Mucosa of descending colon (tissue), 3 donors: ENCODE data around the gene DDX19B. TPM values are rescaled to one million over a fixed set of nuclear protein-coding genes. Genes with fewer than 3 reads are reported as not detected.
"Not testable (repeated sequence)": the region's sequence is repeated elsewhere in the genome, so short reads cannot be mapped to it uniquely, and the experiment has no call there.

Source experiments
- ATAC-seq: fragments of 200-7000 bp; cut with Tn5 transposase; one replicate; pipeline ENCODE4 v1.9.1; 2020; ENCODE audit warnings: mild to moderate bottlenecking, moderate library complexity
- DNase-seq, 3 donors: peaks; one replicate each; pipeline ENCODE4 v3.0.0-alpha.2; 2020
- H3K36me3 ChIP-seq: fragments of 200-600 bp; one replicate; pipeline ENCODE4 v1.8.0; 2021; ENCODE audit warnings: low read depth, mild to moderate bottlenecking
- H3K4me1 ChIP-seq: fragments of 200-600 bp; one replicate; pipeline ENCODE4 v1.8.0; 2021; ENCODE audit warnings: low read depth, mild to moderate bottlenecking
- H3K4me3 ChIP-seq: fragments of 200-600 bp; one replicate; pipeline ENCODE4 v1.8.0; 2021; ENCODE audit warnings: mild to moderate bottlenecking
- H3K9me3 ChIP-seq: fragments of 200-600 bp; one replicate; pipeline ENCODE4 v1.8.0; 2021; ENCODE audit warnings: mild to moderate bottlenecking
- CTCF ChIP-seq: fragments of 200-600 bp; IDR thresholded peaks from one replicate; pipeline ENCODE4 v1.8.0; 2022; ENCODE audit warnings: antibody characterized with exemption, mild to moderate bottlenecking
- intact Hi-C, 2 donors: fragments of 100-400 bp; cut with DNase I in 1 of 2; cut with micrococcal nuclease in 1 of 2; formaldehyde crosslinking; loops; one replicate each; pipeline versions ENCODE4 v1.11.0 to v1.11.1; 2022; cut with DNase I, micrococcal nuclease
- total RNA-seq, 3 donors: library from RNA; stranded (reverse); fragmentation: NEBNext Ultra II Directional in 2 of 3; extraction: Animal tissue kit (Norgen Biotek cat#: 25700) in 2 of 3; gene quantifications; one replicate each; pipeline versions ENCODE4 v1.2.1 to v1.2.4, GENCODE V29; 2021 to 2023
- donor health status: DM: no; HTN: no; CAD: no; lungs with moderate emphysema.
- donor health status: DM: no; HTN: no; CAD: no.
- donor health status: DM: no; HTN: yes; CAD: no.

Gene DDX19B
- total RNA-seq, 3 donors from 2014 or later = 22.5 to 34.7 (median 28.7) TPM

GRCh38 chr16:70359552-70359951 is 60.6 kb downstream of the DDX19B start:
- Histone ChIP-seq H3K36me3 (peaks cover 23% of the 10 kb centered on the region), H3K4me3 (no peak overlapping the region), H3K4me1 (no peaks in the 10 kb centered on the region), H3K9me3 (no peaks in the 10 kb centered on the region)
- intact Hi-C loops = no loop called here
- DNase-seq (no peak), ATAC-seq (no peak)
- no peak for TF ChIP-seq CTCF

GRCh38 chr16:70364399-70364798 is 65.4 kb downstream of the DDX19B start:
- no peak for ATAC-seq
- intact Hi-C loops = no loop called here
- H3K4me1 ChIP-seq = no peaks in the 10 kb centered on the region
- H3K36me3 ChIP-seq = peaks cover 28% of the 10 kb centered on the region
- no peak for TF ChIP-seq CTCF
- no peak for DNase-seq
- H3K9me3 ChIP-seq = no peaks in the 10 kb centered on the region
- H3K4me3 ChIP-seq = no peak overlapping the region

GRCh38 chr16:70370145-70370544 is 71.2 kb downstream of the DDX19B start:
- H3K36me3 ChIP-seq, H3K4me1 ChIP-seq, H3K4me3 ChIP-seq, intact Hi-C loops, H3K9me3 ChIP-seq: not testable (repeated sequence)
- ATAC-seq = peak; percentile 80
- TF ChIP-seq CTCF = peak; percentile 17
- DNase-seq = peak in 2 of 3 donors; percentile 44 to 57

GRCh38 chr16:70370924-70371323 is 71.9 kb downstream of the DDX19B start:
- no peak for TF ChIP-seq CTCF
- ATAC-seq (no peak), DNase-seq (no peak)
- peaks cover 3% of the 10 kb centered on the region for H3K36me3 ChIP-seq
- intact Hi-C loops = no loop called here
- H3K4me1 ChIP-seq = no peaks in the 10 kb centered on the region
- no peak overlapping the region for H3K4me3 ChIP-seq
- no peaks in the 10 kb centered on the region for H3K9me3 ChIP-seq

- Histone ChIP-seq H3K4me3 (no peak overlapping the region), H3K36me3 (peaks cover 3% of the 10 kb centered on the region), H3K9me3 (no peaks in the 10 kb centered on the region), H3K4me1 (no peaks in the 10 kb centered on the region)
- intact Hi-C loops = no loop called here
- DNase-seq (no peak), ATAC-seq (no peak)
- TF ChIP-seq CTCF = no peak
These were observed 74.1 kb downstream of the DDX19B start for GRCh38 chr16:70372921-70373728.
